Superior temporal gyrus (tissue), 1 donor: ENCODE data around the gene SERPINB10.

Source experiments
- DNase-seq: peaks from one replicate; pipeline ENCODE4 v3.0.0-alpha.2; 2016; ENCODE audit errors: extremely low spot score

SERPINB10 gene, protein sequence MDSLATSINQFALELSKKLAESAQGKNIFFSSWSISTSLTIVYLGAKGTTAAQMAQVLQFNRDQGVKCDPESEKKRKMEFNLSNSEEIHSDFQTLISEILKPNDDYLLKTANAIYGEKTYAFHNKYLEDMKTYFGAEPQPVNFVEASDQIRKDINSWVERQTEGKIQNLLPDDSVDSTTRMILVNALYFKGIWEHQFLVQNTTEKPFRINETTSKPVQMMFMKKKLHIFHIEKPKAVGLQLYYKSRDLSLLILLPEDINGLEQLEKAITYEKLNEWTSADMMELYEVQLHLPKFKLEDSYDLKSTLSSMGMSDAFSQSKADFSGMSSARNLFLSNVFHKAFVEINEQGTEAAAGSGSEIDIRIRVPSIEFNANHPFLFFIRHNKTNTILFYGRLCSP

DNA sequence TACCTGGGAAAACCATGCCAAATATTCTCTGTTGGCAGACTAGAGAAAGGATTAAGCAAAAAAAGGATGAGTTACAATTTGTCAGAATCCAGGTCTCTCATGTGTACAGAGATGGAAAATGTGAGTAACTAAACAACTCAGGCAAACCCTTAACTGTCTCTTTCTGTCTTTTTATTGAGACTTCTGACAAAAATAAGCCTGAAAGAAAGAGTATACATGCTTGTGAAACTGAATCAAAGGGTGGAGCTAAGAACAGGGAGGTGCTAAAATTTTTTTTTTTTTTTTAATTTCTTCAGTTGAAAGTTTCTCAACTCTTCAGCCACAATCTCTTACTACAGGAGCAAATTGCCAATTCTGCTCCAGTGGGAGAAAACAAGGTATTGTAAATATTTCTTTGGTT is at the start of gene SERPINB10:
Gene SERPINB10, plus strand, starts transcription at position 295 of the 400 bp plus-strand sequence. CDS start 7,553 bp downstream, outside the sequence.
- DNase-seq = no peak

DNA sequence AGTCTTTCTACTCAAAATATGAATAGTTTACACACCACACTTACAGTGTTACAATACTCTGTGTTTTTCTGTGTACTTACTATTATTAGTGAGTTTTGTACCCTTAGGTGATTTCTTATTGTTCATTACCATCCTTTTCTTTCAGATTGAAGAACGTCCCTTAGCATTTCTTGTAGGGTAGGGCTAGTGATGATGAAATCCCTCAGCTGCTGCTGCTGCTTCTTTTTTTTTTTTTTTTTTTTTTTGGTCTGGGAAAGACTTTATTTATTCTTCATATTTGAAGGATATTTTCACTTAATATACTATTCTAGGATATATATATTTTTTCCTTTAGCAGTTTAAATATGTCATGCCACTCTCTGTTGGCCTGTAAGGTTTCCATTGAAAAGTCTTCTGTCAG is 49.3 kb upstream of the SERPINB10 start:
- DNase-seq = no peak

DNA sequence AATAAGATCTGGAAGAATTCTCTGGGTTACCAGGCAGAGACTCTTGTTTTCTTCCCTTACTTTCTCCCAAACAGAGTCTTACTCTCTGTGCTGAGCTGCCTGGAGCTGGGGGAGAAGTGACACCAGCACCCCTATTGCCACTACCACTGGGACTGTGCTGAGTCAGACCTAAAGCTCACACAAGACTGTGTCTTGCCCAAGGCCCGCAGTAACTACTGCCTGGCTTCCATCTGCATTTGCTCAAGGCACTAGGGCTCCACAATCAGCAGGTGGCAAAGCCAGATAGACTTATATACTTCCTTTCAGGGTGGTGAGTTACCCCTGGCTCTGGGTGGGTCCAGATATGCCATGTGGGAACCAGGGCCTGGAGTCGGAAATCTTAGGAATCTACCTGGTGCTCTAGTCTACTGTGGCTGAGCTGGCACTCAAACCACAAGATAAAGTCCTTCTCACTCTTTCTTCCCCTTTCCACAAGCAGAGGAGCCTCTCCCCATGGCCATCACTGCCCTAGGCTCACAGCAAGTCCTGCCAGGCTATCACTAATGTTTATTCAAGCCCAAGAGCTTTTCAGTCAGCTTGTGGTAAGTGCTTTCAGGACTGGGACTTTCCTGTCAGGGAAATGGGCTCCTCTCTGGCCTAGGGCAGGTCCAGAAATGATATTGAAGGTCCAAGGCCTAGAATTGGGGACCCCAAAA is 47.8 kb upstream of the SERPINB10 start:
- DNase-seq = no peak

DNA sequence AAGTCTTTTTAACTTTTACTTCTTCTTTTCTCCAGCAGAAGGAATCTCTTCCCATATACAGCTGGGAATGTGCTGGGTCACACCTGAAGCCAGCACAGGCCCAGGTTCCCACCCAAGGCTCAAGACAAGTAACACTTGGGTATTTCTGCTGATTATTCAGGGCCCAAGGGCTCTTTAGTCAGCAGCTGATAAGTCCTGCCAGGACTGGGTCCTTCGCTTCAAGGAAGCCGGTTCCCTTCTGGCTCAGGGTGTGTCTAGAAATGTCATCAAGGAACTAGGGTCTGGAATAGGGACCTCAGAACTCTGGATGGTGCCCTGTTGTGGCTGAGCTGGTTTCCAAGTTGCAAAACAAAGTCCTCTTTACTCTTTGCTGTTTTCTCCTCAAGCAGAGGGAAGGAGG is 47.2 kb upstream of the SERPINB10 start:
- DNase-seq = no peak

DNA sequence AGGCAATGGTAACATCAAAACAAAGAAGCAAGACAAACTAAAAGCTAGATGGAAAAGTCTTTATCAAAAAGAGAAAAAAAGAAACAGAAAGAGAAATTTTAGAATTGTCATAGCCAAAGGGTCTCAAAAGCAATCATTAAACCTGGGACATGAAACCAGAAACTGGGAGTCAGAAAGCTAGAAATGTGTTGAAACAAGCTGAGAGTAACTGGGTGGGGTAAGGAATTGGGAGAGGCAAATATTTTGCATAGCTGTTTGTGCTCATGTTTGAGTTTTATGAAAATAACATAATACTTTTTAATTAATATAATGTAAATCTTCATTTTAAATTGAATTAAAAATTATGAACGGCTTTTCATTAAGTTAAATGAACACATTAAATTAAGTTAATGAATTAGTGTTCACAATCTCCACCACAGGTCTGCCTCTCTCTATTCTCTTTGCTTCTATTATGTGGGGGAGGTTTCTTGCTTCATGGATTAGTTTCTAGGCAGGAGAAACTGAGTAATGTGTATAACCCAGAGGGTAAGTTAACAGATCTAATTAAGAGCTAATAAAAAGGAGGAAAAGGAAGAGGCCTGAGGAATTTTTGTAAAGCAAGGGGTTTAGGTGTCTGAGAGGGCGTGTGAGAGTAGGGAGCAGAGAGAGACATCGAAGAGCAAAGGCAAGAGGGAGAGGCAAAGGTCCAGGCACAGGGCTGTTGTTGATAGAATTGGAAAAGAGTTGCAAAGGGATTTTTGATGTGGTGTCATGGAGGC is 40.2 kb upstream of the SERPINB10 start:
- DNase-seq = no peak

DNA sequence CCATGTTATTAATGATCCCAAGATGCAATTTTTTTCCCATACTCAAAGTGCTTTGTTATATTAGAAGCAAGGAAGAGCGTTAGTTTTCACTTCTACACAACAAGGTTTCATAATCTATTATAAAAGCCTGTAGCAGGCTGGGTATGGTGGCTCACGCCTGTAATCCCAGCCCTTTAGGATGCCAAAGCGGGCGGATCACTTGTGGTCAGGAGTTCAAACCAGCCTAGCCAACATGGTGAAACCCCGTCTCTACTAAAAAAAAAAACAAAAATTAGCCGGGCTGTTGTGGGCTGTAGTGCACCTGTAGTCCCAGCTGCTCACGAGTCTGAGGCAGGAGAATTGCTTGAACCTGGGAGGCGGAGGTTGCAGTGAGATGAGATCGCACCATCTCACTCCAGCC is 39.2 kb upstream of the SERPINB10 start:
- DNase-seq = no peak

DNA sequence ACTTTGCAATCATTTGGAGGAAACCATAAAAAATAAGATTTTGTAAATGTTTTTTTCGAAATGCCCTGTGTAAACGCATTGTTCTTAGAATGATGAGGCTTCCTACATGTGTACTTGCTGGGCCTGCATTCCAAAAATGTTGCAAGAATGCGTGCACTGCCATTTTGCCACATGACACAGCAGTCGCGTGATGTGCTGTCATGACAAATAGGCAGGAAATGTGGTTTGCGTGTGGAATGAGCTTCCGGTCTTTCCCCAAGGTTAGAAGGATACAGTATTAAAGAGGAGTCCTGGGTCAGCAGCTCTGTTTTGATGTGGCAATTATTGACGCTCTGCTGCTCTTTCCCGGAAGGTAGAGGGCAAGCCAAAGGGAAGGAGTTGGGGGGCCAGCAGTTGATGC is 38.4 kb upstream of the SERPINB10 start:
- no peak for DNase-seq

DNA sequence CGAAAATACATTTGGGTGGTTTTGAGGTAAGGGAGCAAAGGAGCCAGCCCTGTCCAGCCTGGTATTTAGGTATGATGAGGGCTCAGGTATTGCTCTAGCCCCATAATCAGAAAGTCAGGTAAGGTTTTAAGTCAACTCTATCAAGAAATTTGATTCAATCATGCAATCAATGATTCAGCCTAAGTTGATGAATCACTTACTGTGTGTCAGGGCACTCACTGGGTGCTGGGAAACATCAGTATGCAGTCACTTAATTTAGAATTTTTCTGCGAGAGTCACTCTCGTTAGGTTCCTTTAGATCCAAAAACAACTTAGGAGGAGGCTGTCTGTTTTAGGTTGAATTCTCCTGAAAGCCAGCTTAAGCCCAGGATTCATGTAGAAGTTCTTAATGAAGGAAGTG is 37.9 kb upstream of the SERPINB10 start:
- no peak for DNase-seq

DNA sequence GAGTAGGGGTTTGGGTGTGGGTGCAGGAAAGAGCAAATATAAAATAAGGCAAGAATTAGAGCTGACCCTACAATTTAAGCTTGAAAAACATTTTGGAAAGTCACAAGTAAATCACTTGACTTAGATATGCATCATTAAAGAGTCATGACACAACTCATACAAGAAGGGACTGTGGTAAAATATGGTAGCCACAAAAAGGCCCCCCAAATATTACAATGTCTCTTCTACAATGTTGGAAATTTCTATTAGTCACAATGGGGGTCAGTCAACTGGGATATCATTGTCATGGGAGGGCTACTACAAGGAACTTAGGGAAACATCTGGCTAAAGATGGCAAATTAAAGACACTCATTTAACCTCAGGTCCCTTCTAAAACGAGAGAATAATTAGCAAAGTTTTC is 35.9 kb upstream of the SERPINB10 start:
- DNase-seq = no peak

DNA sequence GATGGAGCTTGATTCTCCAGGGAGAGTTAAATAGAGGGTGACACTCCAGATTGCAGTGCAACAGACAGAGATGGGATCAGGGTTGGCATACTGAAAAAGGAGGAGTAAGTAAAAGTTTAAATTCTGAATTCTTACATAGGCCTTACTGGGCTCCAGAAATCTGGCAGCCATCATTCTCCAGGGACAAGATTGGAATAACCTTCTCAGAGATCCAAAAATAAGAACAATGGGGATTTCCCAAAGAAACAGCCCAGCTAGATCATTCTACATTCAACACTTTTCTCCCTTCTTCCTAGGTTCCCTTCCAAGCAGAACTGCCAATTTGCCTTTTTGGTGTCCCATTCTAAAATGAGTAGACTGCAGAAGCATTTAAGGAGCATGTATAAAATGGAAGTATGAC is 35.2 kb upstream of the SERPINB10 start:
- no peak for DNase-seq

DNA sequence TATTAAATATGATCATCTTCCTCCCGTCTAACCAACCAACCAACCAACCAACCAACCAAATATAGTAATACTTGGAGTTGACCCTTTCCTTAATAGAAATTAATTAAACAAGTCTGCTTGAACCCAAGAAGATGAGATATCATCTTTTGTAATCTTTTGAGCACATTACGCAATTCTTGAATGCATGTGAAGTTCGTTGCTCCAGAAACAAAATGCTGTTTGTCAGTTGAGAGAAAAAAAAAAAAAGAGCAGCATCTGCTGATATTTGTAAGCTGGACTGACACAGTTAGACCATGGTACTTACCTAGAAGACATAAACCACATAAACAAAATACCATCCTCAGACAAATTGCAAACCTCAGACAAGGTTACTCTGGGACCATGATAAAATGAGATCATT is 29.4 kb upstream of the SERPINB10 start:
- no peak for DNase-seq

DNA sequence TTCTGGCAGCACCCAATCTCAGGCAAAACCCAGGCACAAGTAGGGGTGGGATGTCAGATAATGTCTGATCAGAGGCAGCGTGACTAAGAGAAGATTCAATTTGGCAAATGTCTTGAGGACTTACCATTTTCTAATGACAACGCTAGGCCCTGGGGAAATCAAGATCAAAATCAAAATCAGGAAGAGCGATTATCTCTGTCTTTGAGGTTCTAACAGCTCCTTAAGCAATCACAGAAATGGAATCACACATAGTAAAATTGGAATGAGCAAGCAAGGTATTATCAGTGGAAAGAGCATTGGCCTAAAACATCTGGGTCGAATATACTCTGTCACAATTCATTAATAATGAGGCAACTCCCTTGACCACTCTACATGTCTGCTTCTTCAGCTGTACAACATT is 28.8 kb upstream of the SERPINB10 start:
- no peak for DNase-seq

DNA sequence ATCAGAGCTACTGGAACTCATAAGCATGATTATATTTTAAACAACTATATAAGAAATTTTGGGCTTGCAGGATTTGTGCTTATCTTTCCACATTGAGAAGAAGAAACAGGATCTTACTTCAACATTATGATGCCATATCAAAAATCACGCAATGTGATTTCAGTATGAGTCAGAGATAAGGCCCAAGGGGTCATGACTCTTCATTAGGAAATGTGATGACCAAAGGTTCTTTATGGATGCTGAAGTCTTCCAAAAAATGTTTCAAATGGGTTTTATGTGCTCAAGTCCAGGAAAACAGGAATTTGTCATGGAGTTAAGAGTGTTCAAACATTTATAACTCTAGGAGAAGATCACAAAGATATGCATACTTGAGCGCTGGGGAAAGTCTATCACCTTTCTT is 28.0 kb upstream of the SERPINB10 start:
- DNase-seq = no peak

DNA sequence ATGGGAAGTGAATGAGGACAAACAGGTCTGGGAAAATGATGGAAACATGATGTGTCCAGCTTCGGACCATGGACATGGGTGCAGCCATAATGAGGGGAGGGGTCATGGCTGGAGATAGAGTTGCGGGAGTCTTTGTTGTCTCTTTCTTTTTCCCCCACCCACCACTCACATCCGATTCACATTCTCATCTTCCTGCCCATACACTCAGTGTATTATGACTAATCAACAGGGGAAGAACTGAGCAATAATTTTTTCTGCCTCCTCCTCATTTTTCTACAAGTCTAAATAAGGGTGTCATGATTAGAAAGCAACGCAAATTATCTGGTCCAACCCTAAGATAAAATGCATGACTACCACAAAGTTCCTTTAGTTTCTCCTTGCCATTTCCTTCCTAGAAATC is 25.9 kb upstream of the SERPINB10 start:
- DNase-seq = no peak

DNA sequence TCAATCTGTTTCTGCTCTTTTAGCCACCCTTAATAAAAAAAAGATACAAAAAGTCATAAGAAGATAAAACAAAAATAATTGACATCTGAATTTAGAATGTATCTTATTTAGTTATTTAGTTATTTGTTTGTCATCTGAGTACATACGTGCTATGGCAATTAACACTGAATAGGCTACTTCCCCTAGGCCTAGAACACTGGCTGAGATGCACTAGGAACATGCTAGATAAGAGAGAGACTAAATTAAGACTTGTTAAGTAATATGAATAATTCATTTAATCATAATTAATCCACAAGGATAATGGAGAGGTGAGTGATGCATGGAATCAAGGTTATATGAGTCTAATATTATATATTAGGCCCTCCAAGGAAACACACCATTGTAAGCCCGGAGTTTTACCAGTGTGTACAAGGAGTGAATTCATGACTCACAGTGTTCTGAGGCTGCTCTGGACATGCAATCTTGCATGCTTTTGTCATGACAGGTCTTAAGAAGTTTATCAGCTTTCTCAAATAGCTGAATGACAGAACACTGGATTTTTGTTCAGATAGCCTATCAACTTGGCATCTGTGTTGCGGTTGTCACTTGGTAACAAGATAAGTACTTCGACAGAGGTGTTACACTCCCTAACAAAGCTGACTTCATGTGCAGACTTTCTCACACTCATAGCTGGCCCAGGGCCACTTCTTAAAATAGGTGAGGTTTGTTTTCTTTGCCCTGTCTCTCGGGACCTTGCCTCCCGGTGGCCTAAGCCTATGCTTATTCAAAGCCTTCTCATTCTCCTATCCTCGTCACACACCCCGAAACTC is 25.2 kb upstream of the SERPINB10 start:
- DNase-seq = no peak

DNA sequence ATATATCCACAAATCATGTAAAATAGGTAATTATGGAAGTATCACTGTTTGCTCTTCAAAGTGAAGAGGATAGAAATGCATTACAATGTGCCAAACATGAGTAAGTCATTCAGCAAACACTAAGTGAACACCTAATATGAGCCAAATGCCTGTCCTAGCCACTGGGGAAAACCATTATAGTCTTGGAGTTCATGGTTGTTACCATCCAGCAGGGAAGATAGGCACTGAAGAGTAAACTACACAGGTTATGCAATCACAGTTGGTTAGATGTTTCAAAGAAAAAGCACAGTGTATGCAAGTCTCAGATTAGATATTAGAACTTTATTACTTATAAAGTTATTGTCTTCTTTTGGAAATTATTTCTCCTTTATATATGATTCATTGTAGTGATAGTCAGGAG is 24.1 kb upstream of the SERPINB10 start:
- no peak for DNase-seq

DNA sequence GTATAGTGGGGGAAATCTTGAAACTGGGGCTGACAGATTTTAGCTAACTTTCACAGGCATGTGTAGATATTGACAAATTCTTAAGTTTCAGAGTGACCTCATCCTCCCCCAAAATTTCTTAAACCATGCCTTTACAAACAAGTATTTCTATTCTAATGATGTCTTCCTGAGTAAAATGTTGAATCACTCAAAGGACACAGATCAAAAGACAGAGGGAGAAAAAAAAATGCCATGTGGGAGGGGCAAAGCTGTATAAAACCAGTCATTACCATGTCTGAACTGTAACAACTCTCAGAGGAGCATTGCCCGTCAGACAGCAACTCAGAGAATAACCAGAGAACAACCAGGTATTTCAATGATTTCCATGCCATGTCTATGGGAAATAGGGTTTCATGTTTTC is 20.3 kb upstream of the SERPINB10 start, which contains the start of gene SERPINB2:
Gene SERPINB2, plus strand, starts transcription at position 282 of the 400 bp plus-strand sequence. CDS start 3,740 bp downstream, outside the sequence.
- DNase-seq = no peak

DNA sequence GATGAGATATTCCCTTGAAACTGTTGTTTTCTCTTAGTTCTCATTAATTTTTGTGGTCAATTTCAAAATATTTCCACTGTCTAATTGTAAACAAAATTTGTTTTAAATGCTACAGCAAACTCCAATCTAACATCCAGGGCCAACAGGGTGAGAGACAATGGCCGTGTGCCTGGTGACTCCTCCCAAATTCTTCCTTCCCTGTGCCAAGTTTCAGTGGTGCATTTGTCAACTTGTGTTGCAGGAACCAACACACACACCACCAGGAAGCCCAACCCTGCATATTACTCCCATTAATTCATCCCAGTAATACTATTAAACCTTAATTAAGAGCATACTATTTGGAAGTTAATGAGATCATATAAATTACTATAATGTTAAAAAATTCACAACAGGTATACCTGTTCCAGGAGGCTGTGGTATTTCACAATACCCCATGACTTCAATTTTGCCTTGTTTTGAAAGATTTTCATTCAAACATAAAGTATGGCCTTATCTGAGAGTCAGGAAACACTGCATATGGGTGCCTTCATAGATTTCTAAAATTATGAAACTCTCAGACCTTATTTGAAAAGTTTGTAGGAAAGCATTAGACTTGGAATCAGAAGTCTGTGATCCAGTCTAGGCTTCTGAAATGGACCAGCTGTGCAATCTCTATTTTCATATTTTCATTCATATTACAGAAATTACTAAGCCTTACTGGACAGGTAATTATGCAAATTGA is 19.1 kb upstream of the SERPINB10 start:
- DNase-seq = no peak

DNA sequence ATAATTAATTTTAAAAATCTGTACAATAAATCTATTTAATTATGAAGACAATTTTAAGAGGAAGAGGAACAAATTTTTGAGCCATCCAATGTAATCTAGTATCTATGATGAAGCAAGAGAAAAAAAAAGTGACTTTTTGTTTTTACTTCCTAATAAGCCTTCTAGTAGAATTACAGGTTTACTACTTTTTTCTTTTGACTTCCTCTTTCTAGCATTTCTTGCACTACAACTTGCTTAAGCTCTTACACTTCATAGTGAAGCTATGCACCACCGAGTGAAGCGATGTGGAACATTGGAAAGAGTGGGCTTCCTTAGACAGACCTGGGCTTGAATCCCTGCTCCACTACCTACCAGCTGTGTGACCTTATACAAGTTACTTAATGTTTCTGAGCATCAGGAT is 18.1 kb upstream of the SERPINB10 start:
- no peak for DNase-seq

DNA sequence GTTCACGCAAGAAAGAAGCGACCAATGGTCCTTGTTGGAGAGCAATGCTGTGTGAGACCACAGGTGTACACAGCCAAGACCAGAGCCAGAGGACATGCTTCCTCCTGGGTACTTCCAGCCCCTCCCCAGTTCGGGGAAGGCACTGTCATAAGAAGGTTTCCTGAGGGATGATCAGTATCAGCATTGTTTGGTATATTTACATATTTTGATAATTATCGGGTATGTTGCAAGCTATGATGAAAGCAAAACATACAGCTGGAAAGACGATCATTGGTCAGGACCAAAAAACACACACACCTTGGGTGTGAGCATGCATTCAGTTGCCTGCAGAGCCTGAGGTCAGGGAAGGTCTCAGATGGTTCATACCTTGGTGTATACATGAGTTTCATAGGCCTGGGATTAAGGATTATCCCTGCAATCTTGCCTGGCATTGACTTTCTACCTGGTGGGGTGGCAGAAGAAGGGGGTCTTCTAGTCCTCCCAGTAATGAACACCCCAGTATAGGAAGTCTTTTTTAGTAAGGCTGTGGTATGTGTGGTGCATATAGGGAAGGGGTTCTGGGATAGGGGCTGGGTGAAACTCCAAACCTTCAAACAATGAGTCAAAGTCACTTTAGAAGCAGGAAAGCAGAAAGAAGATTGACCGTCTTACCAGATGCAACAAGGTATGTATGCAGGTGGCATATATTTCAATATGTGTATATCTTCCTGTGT is 17.4 kb upstream of the SERPINB10 start:
- DNase-seq = no peak
